Measurements from ENCODE around the gene OSBPL3. TPM values are rescaled to one million over a fixed set of nuclear protein-coding genes. Genes with fewer than 3 reads are reported as not detected.

The OSBPL3 gene
- total RNA-seq, 1 experiment from 2014 or later: 16.0 TPM

GRCh38 chr7:24913801-24914464 lies 66.0 kb downstream of the OSBPL3 start:
- no peaks in the 10 kb centered on the region for H3K36me3 Mint-ChIP-seq
- POLR2A ChIA-PET: no interaction called here
- no peak overlapping the region for H3K4me3 Mint-ChIP-seq
- peaks cover 49% of the 10 kb centered on the region for H3K4me1 Mint-ChIP-seq
- no peaks in the 10 kb centered on the region for H3K27me3 Mint-ChIP-seq (ENCODE audit: low read depth)
- ATAC-seq (no peak), DNase-seq (ENCODE audit: low spot score) (no peak)
- CTCF ChIA-PET: interaction anchor here (0.8 to 1.2 kb wide), 2 partner anchors 13 to 65 kb away, joined by 4 read pairs; partner anchors contain the start of gene OSBPL3
- H3K9me3 Mint-ChIP-seq: 0 out of 2 replicates have a peak, but pooled peaks cover 3% of the 10 kb centered on the region
- no peak overlapping the region for H3K27ac Mint-ChIP-seq
- TF ChIP-seq MLX (CRISPR knock-in tag; IDR thresholded peaks at IDR 0.05) (no peak), PREB (CRISPR knock-in tag; IDR thresholded peaks at IDR 0.05; ENCODE audit: borderline replicate concordance) (no peak), SMAD4 (CRISPR knock-in tag; IDR thresholded peaks at IDR 0.05) (no peak), JUN (CRISPR knock-in tag; IDR thresholded peaks at IDR 0.05) (no peak), AR (CRISPR knock-in tag; IDR thresholded peaks at IDR 0.05) (no peak), ZNF532 (CRISPR knock-in tag; IDR thresholded peaks at IDR 0.05; ENCODE audit: borderline replicate concordance) (no peak), ELF4 (CRISPR knock-in tag; IDR thresholded peaks at IDR 0.05; ENCODE audit: low read depth) (no peak)

GRCh38 chr7:24912874-24913514 lies 67.0 kb downstream of the OSBPL3 start:
- H3K4me1 Mint-ChIP-seq: peaks cover 46% of the 10 kb centered on the region
- ChIA-PET POLR2A (no interaction called here), CTCF (interaction anchor here (0.8 kb wide), 1 partner anchor 12 kb away, joined by 4 read pairs; no protein-coding TSS in a partner anchor)
- no peaks in the 10 kb centered on the region for H3K27me3 Mint-ChIP-seq (ENCODE audit: low read depth)
- H3K9me3 Mint-ChIP-seq: 0 out of 2 replicates have a peak, but pooled peaks cover 3% of the 10 kb centered on the region
- H3K4me3 Mint-ChIP-seq: no peak overlapping the region
- DNase-seq (ENCODE audit: low spot score): no peak
- no peak for ATAC-seq
- no peaks in the 10 kb centered on the region for H3K36me3 Mint-ChIP-seq
- no peak overlapping the region; the same call in 1 of the 2 replicates for H3K27ac Mint-ChIP-seq
- no peak for TF ChIP-seq OVOL2 (CRISPR knock-in tag; IDR thresholded peaks at IDR 0.05; ENCODE audit: borderline replicate concordance)
- no peak for TF ChIP-seq IRF2 (CRISPR knock-in tag; IDR thresholded peaks at IDR 0.05; ENCODE audit: borderline replicate concordance, low read depth)
- TF ChIP-seq ETV6 (CRISPR knock-in tag; IDR thresholded peaks at IDR 0.05): no peak
- TF ChIP-seq ZNF232 (CRISPR knock-in tag; IDR thresholded peaks at IDR 0.05): no peak
- TF ChIP-seq NR1H2 (CRISPR knock-in tag; IDR thresholded peaks at IDR 0.05): no peak
- TF ChIP-seq USF1 (CRISPR knock-in tag; IDR thresholded peaks at IDR 0.05): no peak
- TF ChIP-seq FOXP4 (CRISPR knock-in tag; IDR thresholded peaks at IDR 0.05): no peak
- no peak for TF ChIP-seq PRDM15 (CRISPR knock-in tag; IDR thresholded peaks at IDR 0.05)
- no peak for TF ChIP-seq FOXJ3 (CRISPR knock-in tag; IDR thresholded peaks at IDR 0.05; ENCODE audit: borderline replicate concordance)
